Measurements from ENCODE around the gene METTL26.

METTL26 gene

DNA sequence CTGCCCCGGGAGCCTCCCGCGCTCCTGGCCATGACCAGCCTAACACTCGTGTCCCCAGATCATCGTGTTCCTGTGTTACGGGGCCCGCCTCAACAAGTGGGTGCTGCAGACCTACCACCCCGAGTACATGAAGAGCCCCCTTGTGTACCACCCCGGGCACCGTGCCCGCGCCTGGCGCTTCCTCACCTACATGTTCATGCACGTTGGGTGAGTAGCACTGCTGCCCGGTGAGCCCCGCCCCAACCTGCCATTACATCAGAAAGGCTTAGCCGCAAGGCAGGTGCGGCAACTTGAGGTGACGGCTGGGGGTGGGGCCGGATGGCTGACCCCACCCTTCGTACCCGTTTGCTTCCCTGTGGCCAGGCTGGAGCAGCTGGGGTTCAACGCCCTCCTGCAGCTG is 40.8 kb upstream of the METTL26 start:
- H4K20me1 ChIP-seq (ENCODE audit: insufficient read depth, low read length), result no peaks in the 10 kb centered on the region
- TF ChIP-seq CTCF (IDR thresholded peaks at IDR 0.05; ENCODE audit: low read length) (no peak), EZH2phosphoT487 (IDR thresholded peaks at IDR 0.05; ENCODE audit: low read length) (no peak), EZH2 (optimal IDR thresholded peaks at IDR 0.05; ENCODE audit: low read depth, low read length) (no peak)

GRCh38 chr16:676565-676902 is 40.4 kb upstream of the METTL26 start:
- Histone ChIP-seq H3K4me2 (ENCODE audit: low read depth, low read length) (no peak overlapping the region), H3F3A (ENCODE audit: insufficient read depth, low read length) (0 out of 2 replicates have a peak, but pooled peaks cover 4% of the 10 kb centered on the region), H3K4me3 (ENCODE audit: low read length) (no peak overlapping the region), H3K9me3 (replicated peaks; ENCODE audit: insufficient read depth, low read length) (no peaks in the 10 kb centered on the region), H2AFZ (ENCODE audit: low read length) (no peak overlapping the region), H3K4me1 (ENCODE audit: low read length) (peaks cover 6% of the 10 kb centered on the region; the same call in 1 of the 2 replicates), H4K20me1 (ENCODE audit: insufficient read depth, low read length) (no peaks in the 10 kb centered on the region), H3K36me3 (replicated peaks; ENCODE audit: insufficient read depth, low read length) (no peaks in the 10 kb centered on the region; the same call in 1 of the 2 replicates), H3K27me3 (replicated peaks; ENCODE audit: insufficient read depth, low read length) (no peaks in the 10 kb centered on the region), H3K27ac (ENCODE audit: low read length) (no peak overlapping the region), H3K9me2 (replicated peaks; ENCODE audit: insufficient read depth, low read length) (no peaks in the 10 kb centered on the region), H3K79me2 (ENCODE audit: low read length) (peaks cover 10% of the 10 kb centered on the region), H3K9ac (ENCODE audit: low read length) (no peak overlapping the region)
- no peak for TF ChIP-seq CTCF (IDR thresholded peaks at IDR 0.05; ENCODE audit: low read length)
- no peak for TF ChIP-seq EZH2phosphoT487 (IDR thresholded peaks at IDR 0.05; ENCODE audit: low read length)
- TF ChIP-seq EZH2 (optimal IDR thresholded peaks at IDR 0.05; ENCODE audit: low read depth, low read length), result no peak
- no peak for DNase-seq

More for the DNA sequence above, 40.8 kb upstream of the METTL26 start:
- H3K79me2 ChIP-seq (ENCODE audit: low read length), result peaks cover 13% of the 10 kb centered on the region
- peaks cover 8% of the 10 kb centered on the region; the same call in 1 of the 2 replicates for H3K4me1 ChIP-seq (ENCODE audit: low read length)
- no peaks in the 10 kb centered on the region for H3K27me3 ChIP-seq (replicated peaks; ENCODE audit: insufficient read depth, low read length)
- H3F3A ChIP-seq (ENCODE audit: insufficient read depth, low read length), result 0 out of 2 replicates have a peak, but pooled peaks cover 4% of the 10 kb centered on the region
- no peak overlapping the region for H2AFZ ChIP-seq (ENCODE audit: low read length)
- DNase-seq, result no peak
- no peak overlapping the region for H3K4me3 ChIP-seq (ENCODE audit: low read length)
- no peaks in the 10 kb centered on the region for H3K9me2 ChIP-seq (replicated peaks; ENCODE audit: insufficient read depth, low read length)
- no peak overlapping the region for H3K27ac ChIP-seq (ENCODE audit: low read length)
- no peaks in the 10 kb centered on the region; the same call in 1 of the 2 replicates for H3K36me3 ChIP-seq (replicated peaks; ENCODE audit: insufficient read depth, low read length)
- H3K9me3 ChIP-seq (replicated peaks; ENCODE audit: insufficient read depth, low read length), result no peaks in the 10 kb centered on the region
- H3K4me2 ChIP-seq (ENCODE audit: low read depth, low read length), result no peak overlapping the region
- no peak overlapping the region for H3K9ac ChIP-seq (ENCODE audit: low read length)

- 0 out of 2 replicates have a peak, but pooled peaks cover 4% of the 10 kb centered on the region for H3F3A ChIP-seq (ENCODE audit: insufficient read depth, low read length)
- H3K4me1 ChIP-seq (ENCODE audit: low read length), result 0 out of 2 replicates have a peak, but pooled peaks cover 1% of the 10 kb centered on the region
- no peak overlapping the region for H2AFZ ChIP-seq (ENCODE audit: low read length)
- no peak for DNase-seq
- H3K4me3 ChIP-seq (ENCODE audit: low read length), result no peak overlapping the region
- H3K9me3 ChIP-seq (replicated peaks; ENCODE audit: insufficient read depth, low read length), result no peaks in the 10 kb centered on the region
- no peaks in the 10 kb centered on the region for H4K20me1 ChIP-seq (ENCODE audit: insufficient read depth, low read length)
- H3K9ac ChIP-seq (ENCODE audit: low read length), result no peak overlapping the region
- no peak for TF ChIP-seq EZH2phosphoT487 (IDR thresholded peaks at IDR 0.05; ENCODE audit: low read length)
- no peak for TF ChIP-seq CTCF (IDR thresholded peaks at IDR 0.05; ENCODE audit: low read length)
- TF ChIP-seq EZH2 (optimal IDR thresholded peaks at IDR 0.05; ENCODE audit: low read depth, low read length), result no peak
- H3K27me3 ChIP-seq (replicated peaks; ENCODE audit: insufficient read depth, low read length), result no peaks in the 10 kb centered on the region
- no peaks in the 10 kb centered on the region for H3K9me2 ChIP-seq (replicated peaks; ENCODE audit: insufficient read depth, low read length)
- peaks cover 5% of the 10 kb centered on the region for H3K79me2 ChIP-seq (ENCODE audit: low read length)
- no peaks in the 10 kb centered on the region; the same call in 1 of the 2 replicates for H3K36me3 ChIP-seq (replicated peaks; ENCODE audit: insufficient read depth, low read length)
- no peak overlapping the region for H3K27ac ChIP-seq (ENCODE audit: low read length)
- H3K4me2 ChIP-seq (ENCODE audit: low read depth, low read length), result no peak overlapping the region
These were observed 39.9 kb upstream of the METTL26 start for GRCh38 chr16:675884-676564.

Measured in MM.1S (cell line).